T-helper 17 cell (primary cell): ENCODE data around the gene PHOSPHO1. TPM values are rescaled to one million over a fixed set of nuclear protein-coding genes. Genes with fewer than 3 reads are reported as not detected.

Experiments used
- ATAC-seq: fragments of 150-1000 bp; cut with Tn5 transposase; 2 replicates; pipeline ENCODE4 v1.10.0; 2021; ENCODE audit warnings: mild to moderate bottlenecking, moderate library complexity
- DNase-seq, 3 donors: peaks; one replicate each; pipeline versions ENCODE4 v3.0.0 to v3.0.0-alpha.2; 2020 to 2021
- H3K9me3 ChIP-seq: one replicate; pipeline ENCODE4 v1.7.0; 2013; ENCODE audit warnings: low read length, mild to moderate bottlenecking; ENCODE audit not compliant: control insufficient read depth, poor library complexity, severe bottlenecking
- H3K27ac Mint-ChIP-seq: one replicate; pipeline ENCODE4 v1.8.0; 2022; ENCODE audit warnings: mild to moderate bottlenecking, moderate library complexity, mixed read lengths
- H3K27me3 Mint-ChIP-seq: one replicate; pipeline ENCODE4 v1.8.0; 2022; ENCODE audit warnings: mixed read lengths
- H3K36me3 Mint-ChIP-seq: one replicate; pipeline ENCODE4 v1.8.0; 2022; ENCODE audit warnings: low read depth, mixed read lengths
- H3K4me1 Mint-ChIP-seq: one replicate; pipeline ENCODE4 v1.8.0; 2022; ENCODE audit warnings: mild to moderate bottlenecking, mixed read lengths
- H3K4me3 Mint-ChIP-seq: one replicate; pipeline ENCODE4 v1.8.0; 2022; ENCODE audit warnings: mild to moderate bottlenecking, moderate library complexity, mixed read lengths
- total RNA-seq, 4 donors: library from RNA in 2 of 4; stranded (reverse) in 2 of 4; gene quantifications; one replicate each; pipeline ENCODE4 v1.2.3 and lab custom pipeline; 2022 to 2026

The PHOSPHO1 gene
- total RNA-seq, 2 donors from 2014 or later, result not detected

GRCh38 chr17:49258394-49258793 is 27.8 kb upstream of the PHOSPHO1 start:
- no peaks in the 10 kb centered on the region for H3K9me3 ChIP-seq
- DNase-seq (no peak), ATAC-seq (no peak)
- Mint-ChIP-seq H3K4me3 (no peak overlapping the region), H3K27me3 (peaks cover 10% of the 10 kb centered on the region), H3K27ac (no peak overlapping the region), H3K4me1 (peaks cover 2% of the 10 kb centered on the region), H3K36me3 (no peaks in the 10 kb centered on the region)

GRCh38 chr17:49255125-49255524 is 24.5 kb upstream of the PHOSPHO1 start:
- ATAC-seq, result no peak
- H3K9me3 ChIP-seq, result no peaks in the 10 kb centered on the region
- H3K4me1 Mint-ChIP-seq, result peaks cover 7% of the 10 kb centered on the region
- no peak overlapping the region for H3K4me3 Mint-ChIP-seq
- H3K27me3 Mint-ChIP-seq, result peaks cover 17% of the 10 kb centered on the region
- no peak overlapping the region for H3K27ac Mint-ChIP-seq
- peaks cover 4% of the 10 kb centered on the region for H3K36me3 Mint-ChIP-seq
- DNase-seq, result no peak

- no peak for DNase-seq
- Mint-ChIP-seq H3K36me3 (peaks cover 4% of the 10 kb centered on the region), H3K4me3 (no peak overlapping the region), H3K27me3 (peaks cover 17% of the 10 kb centered on the region), H3K4me1 (peaks cover 7% of the 10 kb centered on the region), H3K27ac (no peak overlapping the region)
- ATAC-seq, result no peak
- H3K9me3 ChIP-seq, result no peaks in the 10 kb centered on the region
Measured at GRCh38 chr17:49254066-49254465, 23.5 kb upstream of the PHOSPHO1 start.

GRCh38 chr17:49252148-49252695 is 21.6 kb upstream of the PHOSPHO1 start:
- Mint-ChIP-seq H3K4me1 (peaks cover 7% of the 10 kb centered on the region), H3K27ac (no peak overlapping the region), H3K36me3 (peaks cover 6% of the 10 kb centered on the region), H3K4me3 (no peak overlapping the region), H3K27me3 (peaks cover 23% of the 10 kb centered on the region)
- DNase-seq (no peak), ATAC-seq (no peak)
- H3K9me3 ChIP-seq, result no peaks in the 10 kb centered on the region

- H3K9me3 ChIP-seq, result no peaks in the 10 kb centered on the region
- Mint-ChIP-seq H3K27ac (no peak overlapping the region), H3K36me3 (peaks cover 6% of the 10 kb centered on the region), H3K4me1 (peaks cover 7% of the 10 kb centered on the region), H3K4me3 (no peak overlapping the region), H3K27me3 (peaks cover 25% of the 10 kb centered on the region)
- DNase-seq (no peak), ATAC-seq (no peak)
Measured at GRCh38 chr17:49249890-49250522, 19.4 kb upstream of the PHOSPHO1 start.

GRCh38 chr17:49249292-49249794 is 18.8 kb upstream of the PHOSPHO1 start:
- Mint-ChIP-seq H3K4me1 (peaks cover 7% of the 10 kb centered on the region), H3K27me3 (peaks cover 31% of the 10 kb centered on the region), H3K27ac (no peak overlapping the region), H3K36me3 (peaks cover 6% of the 10 kb centered on the region), H3K4me3 (no peak overlapping the region)
- no peak for ATAC-seq
- no peaks in the 10 kb centered on the region for H3K9me3 ChIP-seq
- no peak for DNase-seq

- H3K9me3 ChIP-seq, result no peaks in the 10 kb centered on the region
- no peak for DNase-seq
- Mint-ChIP-seq H3K4me3 (no peak overlapping the region), H3K36me3 (peaks cover 5% of the 10 kb centered on the region), H3K27ac (no peak overlapping the region), H3K27me3 (peaks cover 30% of the 10 kb centered on the region), H3K4me1 (peaks cover 5% of the 10 kb centered on the region)
- no peak for ATAC-seq
Measured at GRCh38 chr17:49247944-49248343, 17.4 kb upstream of the PHOSPHO1 start.

- H3K36me3 Mint-ChIP-seq, result peaks cover 2% of the 10 kb centered on the region
- no peaks in the 10 kb centered on the region for H3K4me1 Mint-ChIP-seq
- no peak overlapping the region for H3K27ac Mint-ChIP-seq
- ATAC-seq, result no peak
- H3K9me3 ChIP-seq, result no peaks in the 10 kb centered on the region
- peaks cover 29% of the 10 kb centered on the region for H3K27me3 Mint-ChIP-seq
- no peak overlapping the region for H3K4me3 Mint-ChIP-seq
- no peak for DNase-seq
Measured at GRCh38 chr17:49244839-49245238, 14.3 kb upstream of the PHOSPHO1 start.

GRCh38 chr17:49242813-49243212 is 12.2 kb upstream of the PHOSPHO1 start:
- peaks cover 26% of the 10 kb centered on the region for H3K27me3 Mint-ChIP-seq
- ATAC-seq (no peak), DNase-seq (no peak)
- no peaks in the 10 kb centered on the region for H3K9me3 ChIP-seq
- no peak overlapping the region for H3K4me3 Mint-ChIP-seq
- peaks cover 2% of the 10 kb centered on the region for H3K36me3 Mint-ChIP-seq
- no peak overlapping the region for H3K27ac Mint-ChIP-seq
- H3K4me1 Mint-ChIP-seq, result no peaks in the 10 kb centered on the region

- Mint-ChIP-seq H3K36me3 (peaks cover 2% of the 10 kb centered on the region), H3K4me1 (no peaks in the 10 kb centered on the region), H3K4me3 (no peak overlapping the region), H3K27me3 (peaks cover 16% of the 10 kb centered on the region), H3K27ac (no peak overlapping the region)
- H3K9me3 ChIP-seq, result no peaks in the 10 kb centered on the region
- no peak for ATAC-seq
- no peak for DNase-seq
Measured at GRCh38 chr17:49241692-49242397, 11.3 kb upstream of the PHOSPHO1 start.

- Mint-ChIP-seq H3K27ac (no peak overlapping the region), H3K27me3 (peaks cover 14% of the 10 kb centered on the region), H3K4me3 (no peak overlapping the region)
Measured at GRCh38 chr17:49241040-49241439, 10.5 kb upstream of the PHOSPHO1 start.

GRCh38 chr17:49240619-49241018 is 10.0 kb upstream of the PHOSPHO1 start:
- H3K27ac Mint-ChIP-seq, result no peak overlapping the region
- DNase-seq (no peak), ATAC-seq (no peak)
- H3K4me3 Mint-ChIP-seq, result no peak overlapping the region
- peaks cover 16% of the 10 kb centered on the region for H3K27me3 Mint-ChIP-seq
- no peaks in the 10 kb centered on the region for H3K4me1 Mint-ChIP-seq
- H3K36me3 Mint-ChIP-seq, result peaks cover 2% of the 10 kb centered on the region
- H3K9me3 ChIP-seq, result no peaks in the 10 kb centered on the region

More at GRCh38 chr17:49241040-49241439, 10.5 kb upstream of the PHOSPHO1 start:
- no peak for DNase-seq
- H3K36me3 Mint-ChIP-seq, result peaks cover 2% of the 10 kb centered on the region
- H3K4me1 Mint-ChIP-seq, result no peaks in the 10 kb centered on the region
- H3K9me3 ChIP-seq, result no peaks in the 10 kb centered on the region
- no peak for ATAC-seq

- no peaks in the 10 kb centered on the region for H3K9me3 ChIP-seq
- H3K36me3 Mint-ChIP-seq, result peaks cover 2% of the 10 kb centered on the region
- no peaks in the 10 kb centered on the region for H3K4me1 Mint-ChIP-seq
- ATAC-seq (no peak), DNase-seq (no peak)
- H3K4me3 Mint-ChIP-seq, result no peak overlapping the region
- H3K27me3 Mint-ChIP-seq, result peaks cover 20% of the 10 kb centered on the region
- H3K27ac Mint-ChIP-seq, result no peak overlapping the region
Measured at GRCh38 chr17:49239963-49240362, 9.4 kb upstream of the PHOSPHO1 start.
